ENCODE data around the gene OMP.

Gene OMP

DNA sequence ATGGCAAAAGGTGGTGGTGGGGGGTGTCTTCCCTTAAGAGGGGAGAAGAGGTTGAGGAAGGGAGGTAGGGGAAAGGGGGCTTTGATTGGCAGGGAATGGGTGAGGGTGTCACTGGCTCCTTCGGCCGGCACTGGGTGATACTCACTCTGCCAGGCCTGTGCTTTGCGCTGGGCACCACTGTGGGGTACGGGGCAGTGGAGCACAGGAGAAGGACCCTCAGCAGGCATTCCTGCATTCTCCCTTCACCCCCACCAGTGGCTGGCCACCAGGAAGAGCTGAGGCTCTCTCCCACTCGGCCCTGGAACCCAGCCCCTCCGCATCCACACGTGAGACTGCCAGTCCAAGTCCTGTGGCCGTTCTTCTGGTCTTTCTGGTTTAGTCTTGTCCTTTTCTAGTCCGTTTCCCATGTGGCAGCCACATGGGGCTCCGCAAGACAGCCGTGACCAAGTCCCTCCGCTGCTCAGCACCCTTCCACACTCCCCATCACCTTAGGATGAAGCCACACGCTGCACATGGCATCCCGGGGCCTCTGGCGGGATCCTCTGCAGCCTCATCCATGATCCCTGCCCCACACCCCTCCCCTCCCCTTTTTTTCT is 27.9 kb upstream of the OMP start:
- Mint-ChIP-seq H3K9me3 (peaks cover 6% of the 10 kb centered on the region), H3K4me3 (no peak overlapping the region), H3K4me1 (ENCODE audit: low read depth) (peaks cover 22% of the 10 kb centered on the region), H3K27ac (no peak overlapping the region), H3K36me3 (ENCODE audit: low read depth) (no peaks in the 10 kb centered on the region), H3K27me3 (no peaks in the 10 kb centered on the region)

GRCh38 chr11:77075425-77075905 is 27.2 kb upstream of the OMP start:
- Mint-ChIP-seq H3K36me3 (ENCODE audit: low read depth) (no peaks in the 10 kb centered on the region), H3K4me3 (no peak overlapping the region), H3K9me3 (peaks cover 6% of the 10 kb centered on the region), H3K4me1 (ENCODE audit: low read depth) (peaks cover 28% of the 10 kb centered on the region), H3K27me3 (no peaks in the 10 kb centered on the region), H3K27ac (no peak overlapping the region)

- no peak overlapping the region for H3K27ac Mint-ChIP-seq
- peaks cover 6% of the 10 kb centered on the region for H3K9me3 Mint-ChIP-seq
- no peaks in the 10 kb centered on the region for H3K27me3 Mint-ChIP-seq
- no peaks in the 10 kb centered on the region for H3K36me3 Mint-ChIP-seq (ENCODE audit: low read depth)
- no peak overlapping the region for H3K4me3 Mint-ChIP-seq
- H3K4me1 Mint-ChIP-seq (ENCODE audit: low read depth), result peaks cover 32% of the 10 kb centered on the region
Observed at GRCh38 chr11:77079666-77080065, 23.0 kb upstream of the OMP start.

- H3K27me3 Mint-ChIP-seq, result no peaks in the 10 kb centered on the region
- no peak overlapping the region for H3K27ac Mint-ChIP-seq
- peaks cover 32% of the 10 kb centered on the region for H3K4me1 Mint-ChIP-seq (ENCODE audit: low read depth)
- peaks cover 6% of the 10 kb centered on the region for H3K9me3 Mint-ChIP-seq
- H3K36me3 Mint-ChIP-seq (ENCODE audit: low read depth), result no peaks in the 10 kb centered on the region
- no peak overlapping the region for H3K4me3 Mint-ChIP-seq
Observed at GRCh38 chr11:77080643-77081210, 21.9 kb upstream of the OMP start.

- peaks cover 32% of the 10 kb centered on the region for H3K4me1 Mint-ChIP-seq (ENCODE audit: low read depth)
- peaks cover 6% of the 10 kb centered on the region for H3K9me3 Mint-ChIP-seq
- no peaks in the 10 kb centered on the region for H3K27me3 Mint-ChIP-seq
- no peaks in the 10 kb centered on the region for H3K36me3 Mint-ChIP-seq (ENCODE audit: low read depth)
- no peak overlapping the region for H3K27ac Mint-ChIP-seq
- H3K4me3 Mint-ChIP-seq, result no peak overlapping the region
Observed at GRCh38 chr11:77081381-77081851, 21.2 kb upstream of the OMP start.

GRCh38 chr11:77081976-77082836 is 20.4 kb upstream of the OMP start:
- Mint-ChIP-seq H3K27ac (peak overlapping the region; percentile 96), H3K4me3 (peak overlapping the region; percentile 74), H3K4me1 (ENCODE audit: low read depth) (peaks cover 32% of the 10 kb centered on the region), H3K27me3 (no peaks in the 10 kb centered on the region), H3K36me3 (ENCODE audit: low read depth) (no peaks in the 10 kb centered on the region), H3K9me3 (peaks cover 6% of the 10 kb centered on the region)

DNA sequence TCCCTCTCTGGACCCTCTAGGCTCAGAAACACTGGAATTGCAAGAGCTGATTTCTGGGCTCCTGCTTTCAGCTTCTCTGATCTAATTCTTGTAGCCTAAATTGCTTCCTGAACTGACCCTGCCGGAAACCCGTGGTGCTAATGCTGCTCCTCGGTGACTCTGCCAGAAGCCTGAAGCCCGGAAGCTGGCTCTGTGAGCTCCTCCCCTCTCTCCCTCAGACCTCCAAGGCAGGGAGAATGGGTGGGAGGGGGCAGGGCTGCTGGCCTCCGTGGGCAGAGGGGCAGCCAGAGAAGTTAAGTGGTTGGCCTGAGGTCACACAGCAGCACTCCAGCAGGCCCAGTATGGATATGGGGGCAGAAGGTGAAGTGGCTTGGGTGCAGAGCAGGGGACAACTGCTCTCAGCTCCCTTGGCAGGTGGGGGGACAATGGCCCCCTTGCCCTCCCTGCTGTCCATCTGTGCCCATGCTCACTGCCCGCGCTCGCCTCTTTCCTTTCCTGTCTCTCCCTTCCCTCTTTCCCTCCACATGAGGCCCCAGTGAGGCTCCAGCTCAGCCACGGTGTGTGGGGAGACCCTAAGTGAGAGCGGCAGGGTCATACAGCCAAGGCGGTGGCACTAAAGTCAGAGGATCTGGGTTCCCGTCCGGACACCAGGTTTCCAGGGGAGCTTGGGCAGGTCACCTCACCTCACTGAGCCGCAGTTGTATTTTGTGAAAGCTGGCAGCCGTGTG is 19.6 kb upstream of the OMP start:
- H3K9me3 Mint-ChIP-seq, result peaks cover 6% of the 10 kb centered on the region
- H3K36me3 Mint-ChIP-seq (ENCODE audit: low read depth), result no peaks in the 10 kb centered on the region
- H3K4me1 Mint-ChIP-seq (ENCODE audit: low read depth), result peaks cover 32% of the 10 kb centered on the region
- peak overlapping the region; percentile 74 for H3K4me3 Mint-ChIP-seq
- peak overlapping the region; percentile 96 for H3K27ac Mint-ChIP-seq
- H3K27me3 Mint-ChIP-seq, result no peaks in the 10 kb centered on the region

DNA sequence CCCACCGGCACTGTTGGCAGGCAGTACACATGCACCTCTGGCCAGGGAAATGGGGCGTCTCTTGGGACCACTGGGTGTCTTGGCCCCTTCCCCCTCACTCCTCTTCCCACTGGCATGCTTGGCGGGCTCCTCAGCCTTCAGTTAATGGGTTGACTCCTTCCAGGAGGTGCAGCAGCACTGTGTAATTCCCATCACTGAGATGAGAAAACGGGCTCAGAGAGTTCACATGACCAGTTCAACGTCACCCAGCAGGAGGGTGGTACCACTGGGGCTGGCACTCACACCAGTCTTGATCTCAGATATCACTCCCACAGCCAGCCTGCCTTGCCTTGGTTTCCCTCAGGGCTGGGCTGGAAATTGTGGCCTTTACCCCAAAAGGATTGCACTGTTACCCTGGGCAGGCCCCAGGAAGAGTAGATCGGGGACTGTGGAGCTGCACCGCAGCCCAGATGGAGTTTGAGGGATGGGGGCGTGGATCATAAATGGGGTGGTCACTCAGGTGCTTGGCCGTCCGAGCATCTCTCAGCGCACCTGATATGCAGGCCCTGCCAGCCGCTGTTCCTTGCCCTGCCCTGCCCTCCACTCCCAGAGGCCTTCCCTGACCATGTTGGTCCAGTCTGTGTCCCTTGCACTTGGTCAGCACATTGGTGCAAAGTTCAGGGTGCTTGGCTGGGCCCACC is 18.9 kb upstream of the OMP start:
- H3K4me3 Mint-ChIP-seq, result no peak overlapping the region
- H3K27ac Mint-ChIP-seq, result no peak overlapping the region
- H3K27me3 Mint-ChIP-seq, result no peaks in the 10 kb centered on the region
- peaks cover 4% of the 10 kb centered on the region for H3K9me3 Mint-ChIP-seq
- peaks cover 32% of the 10 kb centered on the region for H3K4me1 Mint-ChIP-seq (ENCODE audit: low read depth)
- no peaks in the 10 kb centered on the region for H3K36me3 Mint-ChIP-seq (ENCODE audit: low read depth)

DNA sequence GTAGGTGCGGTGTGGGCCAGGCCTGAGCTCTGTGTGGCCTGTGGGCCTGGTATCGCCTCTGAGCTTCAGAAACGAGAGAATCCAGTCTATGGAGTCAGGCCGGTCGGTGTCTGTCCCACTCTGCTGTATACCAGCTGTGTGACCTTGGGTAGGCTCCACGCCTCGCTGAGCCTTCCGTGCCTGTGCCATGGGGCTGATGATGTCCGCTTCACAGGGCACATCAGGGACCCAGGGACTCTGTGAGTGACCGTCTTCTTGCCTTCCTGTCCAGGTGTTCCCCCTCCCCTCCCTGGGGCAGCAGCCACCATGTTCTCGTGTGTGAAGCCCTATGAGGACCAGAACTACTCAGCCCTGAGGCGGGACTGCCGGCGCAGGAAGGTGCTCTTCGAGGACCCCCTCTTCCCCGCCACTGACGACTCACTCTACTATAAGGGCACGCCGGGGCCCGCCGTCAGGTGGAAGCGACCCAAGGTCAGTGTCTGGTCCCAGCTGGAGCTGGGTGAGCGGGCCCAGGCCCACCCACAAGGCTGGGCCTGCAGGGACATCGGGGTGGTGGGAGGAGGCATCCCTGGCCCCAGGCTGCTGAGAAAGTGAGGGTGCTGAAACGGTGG is 18.0 kb upstream of the OMP start:
- H3K4me3 Mint-ChIP-seq, result no peak overlapping the region
- no peaks in the 10 kb centered on the region for H3K36me3 Mint-ChIP-seq (ENCODE audit: low read depth)
- no peaks in the 10 kb centered on the region for H3K27me3 Mint-ChIP-seq
- H3K9me3 Mint-ChIP-seq, result no peaks in the 10 kb centered on the region
- no peak overlapping the region for H3K27ac Mint-ChIP-seq
- H3K4me1 Mint-ChIP-seq (ENCODE audit: low read depth), result peaks cover 31% of the 10 kb centered on the region

GRCh38 chr11:77085652-77086051 is 17.0 kb upstream of the OMP start:
- Mint-ChIP-seq H3K27ac (no peak overlapping the region), H3K4me3 (no peak overlapping the region)

GRCh38 chr11:77086521-77087472 is 15.8 kb upstream of the OMP start:
- peaks cover 19% of the 10 kb centered on the region for H3K4me1 Mint-ChIP-seq (ENCODE audit: low read depth)
- H3K36me3 Mint-ChIP-seq (ENCODE audit: low read depth), result no peaks in the 10 kb centered on the region
- no peaks in the 10 kb centered on the region for H3K9me3 Mint-ChIP-seq
- H3K27ac Mint-ChIP-seq, result no peak overlapping the region
- H3K4me3 Mint-ChIP-seq, result no peak overlapping the region
- no peaks in the 10 kb centered on the region for H3K27me3 Mint-ChIP-seq

More at GRCh38 chr11:77085652-77086051, 17.0 kb upstream of the OMP start:
- Mint-ChIP-seq H3K36me3 (ENCODE audit: low read depth) (no peaks in the 10 kb centered on the region), H3K9me3 (no peaks in the 10 kb centered on the region), H3K27me3 (no peaks in the 10 kb centered on the region), H3K4me1 (ENCODE audit: low read depth) (peaks cover 24% of the 10 kb centered on the region)

DNA sequence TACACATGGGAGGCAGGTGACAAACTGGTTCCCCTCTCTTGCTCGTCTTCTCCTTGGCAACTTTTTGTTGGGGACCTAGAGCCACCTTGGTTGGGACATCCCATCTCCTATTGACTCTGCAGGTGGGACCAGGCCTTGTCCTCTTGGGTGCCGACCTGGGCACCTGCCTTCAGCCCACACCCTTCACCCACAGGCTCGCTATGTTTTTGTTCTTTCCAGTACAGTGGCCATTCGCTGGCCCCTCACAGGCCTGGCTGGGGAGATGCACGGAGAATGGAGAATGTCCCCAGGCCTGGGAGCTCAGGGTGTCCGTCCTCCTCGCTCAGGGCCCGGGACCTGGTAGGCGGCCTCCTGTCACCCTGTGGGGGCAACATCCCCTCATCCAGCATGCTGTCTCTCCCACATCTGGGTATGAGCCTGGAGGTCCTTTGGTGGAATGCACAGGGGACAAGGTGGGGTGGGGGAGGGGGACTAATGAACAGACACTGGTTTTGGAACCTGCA is 14.9 kb upstream of the OMP start:
- H3K4me3 Mint-ChIP-seq, result no peak overlapping the region
- no peaks in the 10 kb centered on the region for H3K9me3 Mint-ChIP-seq
- H3K4me1 Mint-ChIP-seq (ENCODE audit: low read depth), result peaks cover 9% of the 10 kb centered on the region
- no peaks in the 10 kb centered on the region for H3K27me3 Mint-ChIP-seq
- no peak overlapping the region for H3K27ac Mint-ChIP-seq
- H3K36me3 Mint-ChIP-seq (ENCODE audit: low read depth), result no peaks in the 10 kb centered on the region
